HG02870 (cell line): ENCODE measurements around the gene IFNGR2.
"Not testable (repeated sequence)": the region's sequence is repeated elsewhere in the genome, so short reads cannot be mapped to it uniquely, and the experiment has no call there.

Experiments
- ATAC-seq: cut with Tn5 transposase; IDR thresholded peaks from one replicate; pipeline ENCODE4 v1.9.1; 2021; ENCODE audit warnings: mild to moderate bottlenecking, moderate library complexity; ENCODE audit not compliant: unreplicated experiment

The IFNGR2 gene

GRCh38 chr21:33403128-33403785 is at the start of gene IFNGR2:
Gene IFNGR2 (plus strand): TSS chr21:33403413. CDS start chr21:33403544, 131 bp downstream.
- ATAC-seq = no peak

GRCh38 chr21:33355355-33355754 is 47.9 kb upstream of the IFNGR2 start:
- no peak for ATAC-seq

DNA sequence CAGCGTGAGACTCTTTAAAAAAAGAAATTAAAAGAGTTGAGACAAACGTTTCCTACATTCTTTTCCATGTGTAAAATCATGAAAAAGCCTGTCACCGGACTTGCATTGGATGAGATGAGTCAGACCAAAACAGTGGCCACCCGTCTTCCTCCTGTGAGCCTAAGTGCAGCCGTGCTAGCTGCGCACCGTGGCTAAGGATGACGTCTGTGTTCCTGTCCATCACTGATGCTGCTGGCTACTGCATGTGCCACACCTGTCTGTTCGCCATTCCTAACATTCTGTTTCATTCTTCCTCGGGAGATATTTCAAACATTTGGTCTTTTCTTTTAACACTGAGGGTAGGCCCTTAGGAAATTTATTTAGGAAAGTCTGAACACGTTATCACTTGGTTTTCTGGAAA is 47.2 kb upstream of the IFNGR2 start:
- no peak for ATAC-seq

DNA sequence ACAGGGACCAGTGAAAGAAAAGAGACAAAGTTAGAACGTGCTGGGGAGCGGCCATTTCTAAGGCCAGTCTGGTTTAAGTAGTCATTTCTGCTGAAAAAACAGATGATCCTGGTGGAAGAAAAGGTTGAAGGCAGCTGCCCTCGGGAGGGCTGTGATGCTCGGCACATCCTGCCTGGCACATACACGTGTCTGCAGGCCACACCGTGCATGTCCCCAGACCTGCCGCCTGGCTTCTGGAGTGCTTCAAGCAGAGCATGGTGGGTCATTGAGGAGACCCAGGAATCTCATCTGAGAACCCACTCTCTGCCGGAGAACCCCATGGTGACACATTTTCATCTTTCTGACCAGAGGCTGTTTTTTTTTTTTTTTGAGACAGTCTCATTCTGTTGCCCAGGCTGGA is 46.0 kb upstream of the IFNGR2 start:
- ATAC-seq = no peak

DNA sequence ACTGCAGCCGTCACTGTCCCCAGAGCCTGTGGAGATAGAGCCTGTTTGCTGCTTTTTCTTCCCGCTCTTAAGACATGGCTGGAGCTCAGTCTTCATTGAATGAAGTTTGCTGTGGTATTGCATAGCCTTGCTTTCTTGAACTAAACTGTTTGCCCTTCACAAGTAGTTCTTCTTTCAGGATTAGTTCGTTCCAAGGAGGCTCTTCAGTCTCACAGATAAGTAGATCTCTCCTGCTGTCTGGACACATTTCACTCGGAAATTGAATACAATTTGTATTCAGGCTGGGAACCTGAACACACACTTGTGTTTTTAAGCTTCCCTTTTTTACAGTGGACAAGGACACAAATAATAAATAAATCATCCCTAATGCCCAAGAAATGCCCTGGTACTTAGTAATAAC is 43.8 kb upstream of the IFNGR2 start:
- ATAC-seq = no peak

DNA sequence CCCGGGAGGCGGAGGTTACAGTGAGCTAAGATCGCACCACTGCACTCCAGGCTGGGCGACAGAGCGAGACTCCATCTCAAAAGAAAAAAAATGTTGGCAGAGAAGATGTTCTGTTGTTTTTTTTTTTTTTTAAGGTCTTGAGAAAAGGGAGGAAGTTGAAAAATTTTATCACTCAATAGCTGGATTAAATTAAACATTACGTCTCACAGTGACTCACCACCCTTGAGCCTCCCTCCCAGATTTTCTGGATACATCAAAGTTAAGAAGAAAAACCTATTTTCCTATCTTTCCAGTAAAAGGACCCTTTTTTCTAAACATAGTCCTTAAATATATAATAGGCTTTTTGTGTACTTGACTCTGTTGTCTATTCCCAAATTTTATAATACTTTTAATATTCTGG is 42.9 kb upstream of the IFNGR2 start:
- ATAC-seq = no peak

DNA sequence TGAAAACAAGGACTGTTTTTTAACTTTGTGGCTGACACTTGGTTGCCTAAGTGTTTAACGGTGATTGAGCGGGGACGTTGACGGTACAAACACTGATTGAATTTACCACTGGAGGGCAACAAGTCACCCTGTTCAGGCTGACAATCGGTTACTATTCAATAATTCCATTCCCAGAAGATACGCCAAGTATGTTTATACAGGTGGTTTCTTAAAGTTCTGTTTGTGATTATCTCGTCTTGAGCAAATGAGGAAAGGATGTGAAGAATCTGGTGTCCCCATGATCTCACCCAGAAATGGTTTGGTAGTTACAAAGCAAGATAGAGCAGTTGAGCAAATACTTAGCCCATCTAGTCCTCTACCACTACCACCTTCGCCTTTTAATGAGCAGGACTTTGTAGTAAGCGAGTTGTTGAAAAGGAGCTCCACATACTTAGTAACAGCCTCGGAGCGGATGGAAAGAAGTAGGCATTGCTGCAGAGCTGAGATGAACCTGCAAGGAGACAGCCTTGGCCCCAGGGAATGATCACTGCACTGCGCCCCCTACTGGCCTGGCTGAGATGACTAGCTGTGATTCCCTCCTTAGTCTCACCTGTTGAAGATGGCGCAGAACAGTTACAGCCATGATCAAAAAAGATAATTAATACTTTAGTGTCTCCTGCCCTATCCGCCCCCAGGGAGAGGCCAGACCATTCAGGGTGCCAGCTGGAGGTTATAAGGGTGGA is 42.2 kb upstream of the IFNGR2 start:
- ATAC-seq = peak; percentile 76

DNA sequence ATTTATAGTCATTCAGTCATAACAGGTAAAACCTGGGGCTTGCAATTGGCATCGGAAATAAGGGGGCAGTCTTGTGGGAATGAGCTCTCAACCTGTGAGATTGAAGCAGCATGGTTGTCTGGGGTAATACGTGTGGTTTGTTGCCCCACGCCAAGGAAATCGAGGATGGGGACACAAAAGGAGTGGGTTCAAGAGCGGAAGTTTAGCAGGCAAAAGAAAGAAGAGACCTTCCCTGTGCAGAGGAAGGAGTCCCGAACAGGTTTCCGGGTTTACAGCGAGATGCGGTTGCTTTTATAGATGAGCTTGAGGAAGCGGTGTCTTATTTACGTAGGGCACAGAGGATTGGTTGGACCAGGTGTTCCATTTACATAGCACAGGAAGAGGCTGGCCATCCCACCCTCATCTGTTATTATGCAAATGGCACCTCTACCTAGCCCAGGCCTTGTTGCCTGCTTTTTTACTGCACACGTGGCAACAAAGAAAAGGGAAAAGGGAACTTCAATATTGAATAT is 41.1 kb upstream of the IFNGR2 start:
- no peak for ATAC-seq

- ATAC-seq = not testable (repeated sequence)
Measured at GRCh38 chr21:33363911-33364609, 39.2 kb upstream of the IFNGR2 start.

DNA sequence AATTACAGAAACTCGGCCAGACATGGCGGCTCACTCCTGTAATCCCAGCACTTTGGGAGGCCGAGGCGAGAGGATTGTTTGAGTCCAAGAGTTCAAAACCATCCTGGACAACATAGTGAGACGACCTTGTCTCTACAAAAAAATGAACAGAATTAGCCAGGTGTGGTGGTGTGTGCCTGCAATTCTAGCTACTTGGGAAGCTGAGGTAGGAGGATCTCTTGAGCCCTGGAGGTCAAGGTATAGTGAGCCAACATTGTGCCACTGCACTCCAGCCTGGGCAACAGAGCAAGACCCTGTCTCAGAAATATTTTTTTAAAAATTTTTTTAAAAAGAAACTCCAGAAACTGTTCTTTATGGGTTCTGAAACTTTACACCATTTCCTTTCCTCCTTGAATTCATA is 38.4 kb upstream of the IFNGR2 start:
- ATAC-seq = no peak

- ATAC-seq = no peak
Measured at GRCh38 chr21:33367309-33367973, 35.8 kb upstream of the IFNGR2 start.

DNA sequence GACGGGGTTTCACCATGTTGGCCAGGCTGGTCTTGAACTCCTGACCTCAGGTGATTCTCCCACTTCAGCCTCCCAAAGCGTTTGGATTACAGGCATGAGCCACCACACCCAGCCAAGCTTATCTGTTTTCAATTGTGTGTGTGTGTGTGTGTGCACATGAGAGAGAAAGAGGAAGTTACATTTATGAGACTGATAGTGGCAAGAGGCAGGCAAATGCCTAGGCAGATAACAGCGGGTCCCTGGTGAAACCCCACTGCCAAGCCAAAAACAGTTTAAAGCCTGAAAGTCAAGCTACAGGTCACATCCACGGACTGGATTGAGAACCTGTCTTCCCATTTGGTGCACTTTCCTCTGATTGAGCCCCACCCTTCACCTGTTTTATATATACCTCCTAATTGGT is 35.1 kb upstream of the IFNGR2 start:
- ATAC-seq = no peak

GRCh38 chr21:33368576-33368975 is 34.6 kb upstream of the IFNGR2 start:
- no peak for ATAC-seq

DNA sequence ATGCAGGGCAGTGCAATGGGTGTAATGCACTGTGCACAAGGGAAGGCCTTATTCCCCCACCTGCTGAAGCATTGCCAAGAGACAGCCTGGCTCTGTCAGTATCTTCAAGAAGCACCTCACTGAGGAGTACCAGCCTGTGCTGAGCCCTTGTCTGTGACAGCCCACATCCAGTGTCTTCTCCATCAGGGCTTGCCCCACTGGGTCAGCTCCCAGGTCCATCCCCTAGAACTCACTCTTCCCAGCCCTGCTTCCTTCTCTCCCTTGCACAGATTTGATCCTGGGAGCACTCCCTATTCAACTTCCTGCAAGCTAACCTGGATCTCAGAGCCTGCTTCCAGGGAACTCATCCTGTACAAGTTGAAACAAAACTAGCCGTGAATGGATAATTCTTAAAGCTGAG is 33.6 kb upstream of the IFNGR2 start:
- no peak for ATAC-seq

DNA sequence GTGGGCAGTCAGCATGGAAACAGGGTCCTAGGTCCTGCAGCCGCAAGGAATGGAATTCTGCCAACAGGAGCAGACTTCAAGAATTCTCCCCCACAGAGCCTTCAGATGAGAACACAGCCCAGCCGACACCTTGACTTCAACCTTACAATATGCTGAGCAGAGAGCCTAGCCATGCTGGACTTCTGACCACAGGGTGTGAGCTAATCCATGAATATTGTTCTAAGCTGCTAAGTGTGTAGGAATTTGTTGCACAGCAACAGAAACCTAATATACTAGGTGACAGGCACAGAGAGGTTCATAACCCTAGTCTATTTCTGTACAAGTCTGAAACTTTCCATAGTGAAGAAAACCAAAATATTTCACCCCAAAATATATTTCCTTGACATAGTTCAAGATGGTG is 32.9 kb upstream of the IFNGR2 start:
- no peak for ATAC-seq

DNA sequence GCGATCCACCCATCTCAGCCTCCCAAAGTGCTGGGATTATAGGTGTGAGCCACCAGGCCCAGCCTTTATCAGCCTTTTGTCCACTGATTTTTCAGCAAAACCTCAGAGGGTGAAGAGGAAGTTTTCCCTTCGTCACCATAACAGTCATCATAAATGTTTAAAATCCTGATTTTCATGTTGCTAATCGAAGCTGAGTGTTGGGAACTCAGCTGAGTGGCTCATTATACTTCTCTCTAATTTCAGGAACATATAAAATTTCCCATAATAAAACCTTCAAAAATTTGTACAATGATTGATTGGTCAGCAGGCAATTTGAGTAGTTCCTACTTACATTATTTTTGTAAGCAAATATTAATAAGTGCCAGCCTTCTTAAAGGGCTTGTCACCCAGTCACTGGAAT is 31.8 kb upstream of the IFNGR2 start:
- no peak for ATAC-seq

- no peak for ATAC-seq
Measured at GRCh38 chr21:33372582-33372981, 30.6 kb upstream of the IFNGR2 start.

DNA sequence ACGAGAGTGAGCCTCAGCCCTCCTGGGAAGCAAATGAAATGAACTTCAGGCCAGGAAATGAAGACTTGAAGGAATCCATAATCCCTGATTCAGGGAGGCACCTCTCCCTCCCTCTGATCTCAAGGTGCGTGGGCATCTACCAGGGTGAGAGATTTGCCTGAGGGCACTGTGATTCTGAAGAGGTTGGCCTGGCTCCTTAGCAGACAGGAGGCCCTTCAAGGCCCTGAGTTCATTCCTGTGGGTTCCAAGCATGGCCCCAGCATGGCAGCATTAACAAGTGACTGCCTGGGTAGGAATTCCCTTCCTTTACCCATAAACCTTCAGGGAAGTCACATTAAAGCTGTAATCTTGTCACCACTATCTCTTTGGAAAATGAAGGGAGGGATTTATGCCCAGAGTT is 29.8 kb upstream of the IFNGR2 start:
- ATAC-seq = no peak

GRCh38 chr21:33374080-33374449 is 29.1 kb upstream of the IFNGR2 start:
- ATAC-seq = no peak

GRCh38 chr21:33374450-33375096 is 28.6 kb upstream of the IFNGR2 start:
- no peak for ATAC-seq

DNA sequence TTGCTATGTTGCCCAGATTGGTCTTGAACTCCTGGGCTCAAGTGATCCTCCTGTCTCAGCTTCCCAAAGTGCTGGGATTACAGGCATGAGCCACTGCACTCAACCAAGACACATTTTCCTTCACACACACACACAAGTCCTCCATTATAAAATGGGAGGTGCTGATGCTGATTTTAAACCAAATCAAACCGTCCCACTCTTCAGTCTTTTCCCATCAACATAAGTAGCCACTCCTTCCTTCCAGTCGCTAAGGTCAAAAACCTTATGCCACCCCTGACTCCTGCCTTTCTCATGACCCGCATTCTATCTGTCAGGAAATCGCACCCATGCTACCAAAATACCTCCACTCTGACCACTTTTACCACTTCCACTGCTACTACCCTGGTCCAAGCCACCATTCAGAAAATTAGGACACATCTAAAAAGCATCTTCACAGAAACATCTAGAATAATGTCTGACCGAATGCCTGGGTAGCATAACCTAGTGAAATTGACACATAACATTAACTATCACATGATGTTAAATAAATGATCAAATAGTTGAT is 28.0 kb upstream of the IFNGR2 start:
- no peak for ATAC-seq
